ENCODE data around the gene MUC6. TPM values are rescaled to one million over a fixed set of nuclear protein-coding genes. Genes with fewer than 3 reads are reported as not detected.

MUC6 gene
- total and polyA plus RNA-seq, 10 donors: 0.02 to 0.76 (median 0.22) TPM; not detected in 3

DNA sequence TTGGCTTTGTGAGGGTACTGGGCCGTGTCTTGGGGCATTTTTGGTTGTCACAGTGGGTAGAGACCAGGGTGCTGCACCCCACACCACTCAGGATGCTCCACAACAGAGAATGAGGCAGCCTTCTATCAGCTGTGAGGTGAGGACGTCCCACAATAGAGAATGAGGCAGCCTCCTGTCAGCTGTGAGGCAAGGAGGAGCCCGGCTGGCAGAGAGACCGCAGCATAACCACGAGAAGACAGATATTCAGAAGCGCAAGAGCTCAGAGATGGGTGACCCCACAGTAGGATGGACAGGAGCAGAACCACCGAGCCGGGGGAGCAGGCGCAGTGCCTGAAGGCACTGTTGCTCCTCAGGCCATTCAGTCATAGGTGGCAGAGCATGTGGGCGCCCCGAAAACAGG is 63.3 kb downstream of the MUC6 start:
- intact Hi-C loops (cut with DNase I; ENCODE audit: low total_unique reads): no loop called here
- DNase-seq: no peak
- 84 to 93% (median 91%) methylated on average over 11 of the region's 11 CpGs for whole genome bisulfite sequencing, 5 donors
- H3K27ac ChIP-seq: peak overlapping the region in 4 of 8 donors; percentile 3 to 27 (median 8)
- no peak overlapping the region for H3K4me3 ChIP-seq
- H3K9me3 ChIP-seq: no peaks in the 10 kb centered on the region
- H3K4me1 ChIP-seq: peaks cover 7 to 72% (median 54%) of the 10 kb centered on the region in 6 donors
- TF ChIP-seq POLR2AphosphoS5 (IDR thresholded peaks at IDR 0.05): no peak
- no peak for TF ChIP-seq POLR2A (IDR thresholded peaks at IDR 0.05)
- TF ChIP-seq, protein P1, sequence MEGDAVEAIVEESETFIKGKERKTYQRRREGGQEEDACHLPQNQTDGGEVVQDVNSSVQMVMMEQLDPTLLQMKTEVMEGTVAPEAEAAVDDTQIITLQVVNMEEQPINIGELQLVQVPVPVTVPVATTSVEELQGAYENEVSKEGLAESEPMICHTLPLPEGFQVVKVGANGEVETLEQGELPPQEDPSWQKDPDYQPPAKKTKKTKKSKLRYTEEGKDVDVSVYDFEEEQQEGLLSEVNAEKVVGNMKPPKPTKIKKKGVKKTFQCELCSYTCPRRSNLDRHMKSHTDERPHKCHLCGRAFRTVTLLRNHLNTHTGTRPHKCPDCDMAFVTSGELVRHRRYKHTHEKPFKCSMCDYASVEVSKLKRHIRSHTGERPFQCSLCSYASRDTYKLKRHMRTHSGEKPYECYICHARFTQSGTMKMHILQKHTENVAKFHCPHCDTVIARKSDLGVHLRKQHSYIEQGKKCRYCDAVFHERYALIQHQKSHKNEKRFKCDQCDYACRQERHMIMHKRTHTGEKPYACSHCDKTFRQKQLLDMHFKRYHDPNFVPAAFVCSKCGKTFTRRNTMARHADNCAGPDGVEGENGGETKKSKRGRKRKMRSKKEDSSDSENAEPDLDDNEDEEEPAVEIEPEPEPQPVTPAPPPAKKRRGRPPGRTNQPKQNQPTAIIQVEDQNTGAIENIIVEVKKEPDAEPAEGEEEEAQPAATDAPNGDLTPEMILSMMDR (IDR thresholded peaks at IDR 0.05 in 8 of 11, conservative IDR thresholded peaks at IDR 0.05 in 3 of 11): no peak
- H3K36me3 ChIP-seq: peaks cover 7 to 100% (median 56%) of the 10 kb centered on the region in 6 donors
- H3K27me3 ChIP-seq (replicated peaks in 1 of 7): no peaks in the 10 kb centered on the region

DNA sequence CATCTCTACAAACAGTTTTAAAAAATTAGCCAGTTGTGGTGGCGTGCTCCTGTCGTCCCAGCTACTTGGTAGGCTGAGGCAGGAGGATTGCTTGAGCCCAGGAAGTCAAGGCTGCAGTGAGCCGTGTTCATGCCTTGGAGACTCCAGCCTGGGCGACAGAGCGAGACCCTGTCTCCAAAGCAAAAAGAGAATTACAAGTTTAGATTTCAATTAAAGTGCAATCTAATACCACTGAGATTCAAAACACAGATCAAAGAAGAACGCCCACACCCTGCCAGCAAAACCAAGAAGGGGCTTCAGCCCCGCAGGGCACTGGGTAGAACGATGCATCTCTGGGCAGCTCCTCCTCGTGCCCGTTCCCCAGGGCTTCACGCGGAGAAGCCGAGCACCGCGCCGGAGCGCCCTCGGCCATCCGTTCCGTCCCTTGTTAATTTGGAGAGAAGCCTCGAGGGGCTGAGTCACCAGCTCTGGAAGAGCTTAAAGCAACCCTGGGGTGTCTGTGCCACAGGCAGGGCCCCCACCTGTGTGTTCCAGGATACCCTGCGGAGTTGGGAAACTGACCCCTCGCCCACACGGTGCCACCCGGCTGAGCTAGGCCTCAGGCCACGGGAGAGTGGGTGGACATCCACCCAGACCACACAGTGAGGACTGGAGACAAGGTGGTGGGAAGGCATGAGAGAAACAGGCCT is 63.9 kb downstream of the MUC6 start:
- TF ChIP-seq POLR2A (IDR thresholded peaks at IDR 0.05): no peak
- TF ChIP-seq POLR2AphosphoS5 (IDR thresholded peaks at IDR 0.05): peak in 1 of 3 donors; percentile 55
- TF ChIP-seq, protein P1 (IDR thresholded peaks at IDR 0.05 in 8 of 11, conservative IDR thresholded peaks at IDR 0.05 in 3 of 11): no peak
- intact Hi-C loops (cut with DNase I; ENCODE audit: low total_unique reads): no loop called here
- no peaks in the 10 kb centered on the region for H3K9me3 ChIP-seq
- no peaks in the 10 kb centered on the region for H3K27me3 ChIP-seq (replicated peaks in 1 of 7)
- no peak for DNase-seq
- H3K4me1 ChIP-seq: peaks cover 7 to 72% (median 53%) of the 10 kb centered on the region in 6 donors
- no peak overlapping the region for H3K4me3 ChIP-seq
- 92 to 97% (median 95%) methylated on average over 24 to 26 of the region's 26 CpGs for WGBS, 5 donors
- peaks cover 7 to 100% (median 51%) of the 10 kb centered on the region in 6 donors for H3K36me3 ChIP-seq
- peak overlapping the region in 3 of 8 donors; percentile 3 to 27 (median 7) for H3K27ac ChIP-seq

DNA sequence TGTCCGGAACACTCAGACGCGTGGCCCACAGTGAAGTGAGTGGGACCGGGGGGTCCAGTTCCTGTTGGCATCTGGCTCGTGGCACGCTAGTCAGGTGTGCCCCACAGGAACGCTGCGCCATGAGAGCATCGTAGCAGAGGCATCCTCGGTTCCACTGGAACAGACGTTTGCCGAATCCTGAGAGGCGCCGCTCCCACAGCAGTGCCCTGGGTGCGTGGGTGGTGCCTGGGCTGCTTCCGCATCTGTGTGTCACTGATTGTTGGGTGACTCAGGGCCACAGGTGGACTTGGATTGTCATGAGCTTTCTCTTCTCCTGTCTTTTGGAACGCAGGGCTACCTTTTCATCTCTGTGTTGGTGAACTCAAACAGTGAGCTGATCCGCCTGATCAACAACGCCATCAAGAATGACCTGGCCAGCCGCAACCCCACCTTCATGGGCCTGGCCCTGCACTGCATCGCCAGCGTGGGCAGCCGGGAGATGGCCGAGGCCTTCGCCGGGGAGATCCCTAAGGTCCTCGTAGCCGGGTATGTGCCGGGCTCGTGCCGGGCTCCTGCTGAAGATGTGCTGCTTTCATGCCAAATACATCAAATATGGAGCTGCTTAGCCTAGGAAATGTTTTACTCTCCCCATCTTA is 64.7 kb downstream of the MUC6 start:
- Histone ChIP-seq H3K9me3 (no peaks in the 10 kb centered on the region), H3K36me3 (peaks cover 7 to 100% (median 42%) of the 10 kb centered on the region in 6 donors), H3K27me3 (replicated peaks in 1 of 7) (no peaks in the 10 kb centered on the region), H3K27ac (peak overlapping the region in 1 of 8 donors; percentile 50), H3K4me1 (peaks cover 7 to 72% (median 52%) of the 10 kb centered on the region in 6 donors), H3K4me3 (no peak overlapping the region)
- TF ChIP-seq POLR2AphosphoS5 (IDR thresholded peaks at IDR 0.05) (peak in 1 of 3 donors; percentile 38), POLR2A (IDR thresholded peaks at IDR 0.05) (no peak)
- no peak for DNase-seq
- intact Hi-C loops (cut with DNase I; ENCODE audit: low total_unique reads): no loop called here
- WGBS, 5 donors: 85 to 97% (median 95%) methylated on average over 24 to 31 of the region's 31 CpGs

DNA sequence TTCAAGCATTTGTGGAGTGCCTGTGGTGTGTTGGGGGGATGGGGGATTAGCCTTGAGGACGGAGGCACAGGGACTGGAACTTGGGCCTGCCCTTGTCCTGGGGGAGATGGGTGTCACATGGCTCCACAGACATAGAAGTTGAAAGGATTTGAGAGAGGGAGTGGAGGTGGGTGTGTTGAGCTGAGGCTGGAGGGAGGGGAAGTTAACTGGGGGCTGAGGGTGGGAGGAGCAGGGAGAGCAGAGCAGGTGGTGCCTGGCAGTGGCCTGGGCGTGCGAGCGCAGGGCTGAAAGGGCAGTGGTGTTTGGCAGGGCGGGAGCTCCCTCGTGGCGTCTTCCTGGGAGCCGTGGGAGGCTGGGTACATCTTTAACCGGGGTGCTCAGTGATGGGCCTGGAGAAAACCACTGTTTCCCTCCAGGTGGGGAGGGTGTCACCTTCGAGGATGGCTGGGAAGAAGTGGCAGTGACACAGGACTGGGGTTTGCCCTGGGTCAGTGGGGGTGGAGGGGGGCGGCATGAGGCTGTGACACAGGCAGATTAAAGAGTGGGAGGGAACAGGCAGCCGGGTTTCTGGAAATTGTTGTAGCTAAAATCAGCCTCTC is 65.3 kb downstream of the MUC6 start:
- no peak for DNase-seq
- Histone ChIP-seq H3K27me3 (replicated peaks in 1 of 7) (no peaks in the 10 kb centered on the region), H3K9me3 (no peaks in the 10 kb centered on the region), H3K4me3 (no peak overlapping the region), H3K27ac (peak overlapping the region in 3 of 8 donors; percentile 17 to 50 (median 45)), H3K4me1 (peaks cover 5 to 72% (median 50%) of the 10 kb centered on the region in 6 donors), H3K36me3 (peaks cover 7 to 98% (median 36%) of the 10 kb centered on the region in 6 donors)
- WGBS, 5 donors: 46 to 76% (median 67%) methylated on average over 12 of the region's 12 CpGs
- TF ChIP-seq POLR2AphosphoS5 (IDR thresholded peaks at IDR 0.05) (no peak), POLR2A (IDR thresholded peaks at IDR 0.05) (no peak)
- TF ChIP-seq, protein P1 (IDR thresholded peaks at IDR 0.05 in 8 of 11, conservative IDR thresholded peaks at IDR 0.05 in 3 of 11): no peak
- intact Hi-C loops (cut with DNase I; ENCODE audit: low total_unique reads): no loop called here
